Stimulated activated CD4-positive, alpha-beta T cell treated with anti-CD3 and anti-CD28 coated beads, Interleukin-1b, Interleukin-23, amount 100 ng/mL, for 4 hours (primary cell): ENCODE data around the gene RIOK3.
"Not testable (repeated sequence)": the region's sequence is repeated elsewhere in the genome, so short reads cannot be mapped to it uniquely, and the experiment has no call there.

ENCODE experiments used
- DNase-seq, 2 donors: peaks; one replicate each; pipeline ENCODE4 v3.0.0-alpha.2; 2020; ENCODE audit warnings: low read depth in 2 of 2

The RIOK3 gene

DNA sequence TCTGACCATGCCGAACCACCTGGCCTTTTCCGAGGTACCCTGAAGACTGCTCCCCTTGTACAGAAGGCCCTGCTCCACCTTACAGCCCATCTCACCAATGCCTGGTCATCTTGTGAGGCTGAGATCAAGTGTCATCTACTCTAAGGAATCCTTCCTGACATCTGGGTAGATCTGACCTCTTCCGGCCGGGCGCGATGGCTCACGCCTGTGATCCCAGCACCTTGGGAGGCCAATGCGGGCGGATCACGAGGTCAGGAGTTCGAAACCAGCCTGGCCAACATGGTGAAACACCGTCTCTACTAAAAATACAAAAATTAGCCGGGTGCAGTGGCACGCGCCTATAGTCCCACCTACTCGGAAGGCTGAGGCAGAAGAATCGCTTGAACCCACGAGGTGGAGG lies 2.1 kb upstream of the RIOK3 start:
- no peak for DNase-seq

DNA sequence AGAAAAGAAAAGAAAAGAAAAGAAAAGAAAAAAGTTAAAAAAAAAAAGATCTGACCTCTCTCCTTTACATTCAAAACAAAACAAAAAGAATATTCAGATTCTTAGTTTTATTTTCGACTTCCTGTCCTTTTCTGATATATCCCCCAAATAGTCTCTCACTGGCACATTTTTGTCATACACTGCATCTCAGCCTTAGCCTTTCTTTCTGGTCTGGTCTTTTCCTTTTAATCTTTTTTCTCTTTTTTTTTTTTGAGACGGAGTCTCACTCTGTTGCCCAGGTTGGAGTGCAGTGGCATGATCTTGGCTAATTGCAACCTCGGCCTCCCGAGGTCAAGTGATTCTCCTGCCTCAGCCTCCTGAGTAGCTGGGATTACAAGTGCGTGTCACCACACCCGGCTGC lies 1.6 kb upstream of the RIOK3 start:
- DNase-seq, result no peak

DNA sequence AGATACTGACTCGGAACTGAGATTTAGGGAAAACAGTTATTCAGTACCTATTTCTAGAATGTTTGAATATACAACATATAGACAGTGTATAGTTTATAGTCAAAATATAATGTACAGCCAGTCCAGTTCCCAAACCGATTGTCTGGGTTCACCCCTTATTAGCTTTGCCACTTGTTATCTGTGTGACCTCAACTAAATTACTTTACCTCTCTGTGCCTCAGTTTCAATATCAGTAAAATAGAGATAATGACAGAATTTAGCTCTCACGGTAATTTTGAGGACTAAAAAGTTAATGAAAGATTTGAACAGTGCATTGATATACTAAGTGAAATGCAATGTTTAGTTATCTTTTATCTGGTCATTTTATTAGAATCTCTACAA lies 750 bp upstream of the RIOK3 start:
- DNase-seq, result no peak

DNA sequence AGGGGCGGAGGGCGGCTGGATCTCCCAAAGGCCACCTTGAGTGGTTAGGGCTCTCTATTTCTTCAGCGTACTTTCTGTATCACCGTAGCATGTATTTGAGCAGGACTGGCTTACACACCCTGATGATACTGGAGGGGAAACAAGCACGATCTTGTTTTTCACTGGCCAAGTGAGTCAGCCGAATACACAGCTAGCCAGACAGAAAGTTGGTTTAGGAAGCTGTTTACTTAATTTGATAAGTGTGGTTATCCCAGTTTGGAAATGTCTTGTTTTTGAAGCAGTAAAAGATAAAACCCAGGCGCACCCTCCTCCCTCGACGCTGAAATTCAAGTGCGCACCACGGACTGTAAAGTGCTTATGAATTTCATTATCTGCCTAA lies 582 bp downstream of the RIOK3 start:
- DNase-seq, result no peak

DNA sequence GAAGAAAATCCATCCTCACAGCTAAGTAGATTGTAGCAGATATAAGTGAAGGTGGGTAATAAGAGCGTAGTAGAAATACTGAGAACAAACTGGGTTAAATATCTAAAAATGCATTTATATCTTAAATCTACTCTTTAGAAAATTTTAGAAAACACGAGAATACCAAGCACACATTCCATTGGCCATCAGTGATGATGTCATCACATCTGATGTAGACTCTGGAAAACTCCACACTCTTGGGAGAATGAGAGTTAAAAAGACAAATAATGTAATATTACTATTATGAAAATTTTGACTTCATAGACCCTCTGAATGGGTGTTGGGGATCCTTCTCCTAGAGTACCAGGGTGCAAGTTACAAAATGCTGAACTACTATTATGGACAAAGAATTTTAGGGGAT lies 3.7 kb downstream of the RIOK3 start:
- no peak for DNase-seq

DNA sequence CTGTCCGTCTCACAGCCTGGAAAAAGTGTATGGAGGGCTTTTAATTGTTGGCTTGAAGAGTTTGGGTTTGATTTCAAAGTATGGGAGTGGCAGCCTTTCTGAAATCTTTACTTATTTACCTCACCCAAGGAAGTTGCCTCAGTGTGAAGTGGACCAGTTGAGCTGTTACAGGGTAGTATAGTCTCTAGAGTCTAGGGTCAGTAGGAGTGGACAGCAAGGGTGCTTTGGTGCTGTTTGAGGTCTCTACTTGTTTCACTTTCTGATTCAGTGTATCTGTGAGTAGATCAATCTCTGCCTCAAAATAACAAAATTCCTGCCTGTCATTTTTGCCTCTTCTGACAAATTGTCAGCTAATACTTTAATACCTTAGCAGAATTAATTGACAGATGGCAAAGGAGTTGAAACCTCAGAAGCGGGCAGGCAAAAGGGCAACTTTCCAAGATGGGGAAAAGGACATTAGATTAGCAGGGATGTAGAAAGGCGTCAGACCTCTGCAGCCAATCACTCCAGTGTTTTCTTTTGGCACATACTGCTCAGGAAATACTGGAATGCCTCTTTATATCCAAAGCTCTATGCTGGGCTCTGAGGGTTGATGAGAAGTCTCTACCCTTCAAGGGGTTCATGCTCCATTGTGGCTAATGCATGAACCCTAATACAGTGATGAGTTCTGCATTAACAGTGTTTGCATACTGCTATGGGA lies 5.9 kb downstream of the RIOK3 start:
- DNase-seq, result no peak

DNA sequence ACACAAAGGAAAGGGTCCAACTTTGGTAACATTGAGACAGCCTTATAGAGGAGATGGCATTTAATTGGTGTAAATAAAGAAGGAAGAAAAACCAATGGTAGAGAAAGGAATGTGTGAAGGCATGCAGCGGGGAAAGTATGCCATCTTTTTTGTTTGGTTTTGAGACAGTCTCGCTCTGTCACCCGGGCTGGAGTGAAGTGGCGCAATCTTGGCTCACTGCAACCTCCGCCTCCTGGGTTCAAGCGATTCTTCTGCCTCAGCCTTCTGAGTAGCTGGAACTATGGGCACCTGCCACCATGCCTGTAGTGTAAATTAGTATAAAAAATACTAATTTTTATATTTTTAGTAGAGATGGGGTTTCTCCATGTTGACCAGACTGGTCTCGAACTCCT lies 6.4 kb downstream of the RIOK3 start:
- DNase-seq, result no peak

DNA sequence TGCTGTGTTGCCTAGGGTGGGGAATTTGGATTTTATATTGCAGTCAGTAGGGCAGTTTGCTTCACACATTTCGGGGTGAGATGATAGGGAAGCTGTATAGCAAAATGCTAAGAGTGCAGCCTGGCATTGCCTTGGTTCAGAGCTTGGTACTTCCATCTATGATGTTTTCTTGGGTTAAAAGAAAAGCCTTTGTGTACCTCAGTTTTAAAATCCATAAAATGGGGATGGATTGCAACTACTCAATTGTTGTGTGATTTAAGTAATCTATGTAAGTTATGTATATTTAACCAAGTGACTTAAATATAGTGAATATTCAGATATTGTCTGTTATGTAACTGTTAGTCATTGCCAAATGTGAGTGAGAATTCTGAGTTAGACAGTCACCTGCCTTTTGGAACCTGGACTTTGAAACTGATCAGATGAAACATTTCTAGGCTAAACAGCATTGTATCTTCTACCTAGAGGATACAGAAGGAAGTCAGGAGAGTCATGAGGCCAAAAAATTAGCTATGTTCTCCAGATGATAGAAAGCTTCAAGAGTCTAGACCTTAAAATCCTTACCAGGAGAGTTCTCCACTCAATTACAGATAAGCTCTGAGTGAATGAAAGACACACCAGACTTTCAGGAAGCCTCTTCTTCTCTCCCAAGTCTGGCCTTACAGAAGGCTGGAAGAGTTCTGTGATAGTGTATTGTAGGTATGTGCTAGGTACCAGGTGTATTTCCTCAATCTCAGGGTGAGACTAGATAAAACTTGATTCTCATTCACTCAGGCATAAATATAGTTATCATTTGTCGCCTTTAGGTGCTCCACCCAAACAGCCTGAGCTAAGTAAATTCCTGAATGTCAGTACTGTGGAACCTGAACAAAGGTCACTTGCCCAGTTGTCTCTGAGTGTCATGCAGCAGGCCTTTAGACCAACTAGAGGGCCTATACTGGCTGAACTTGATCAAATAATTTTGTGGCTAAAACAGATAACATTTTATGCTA lies 7.5 kb downstream of the RIOK3 start:
- DNase-seq, result no peak

DNA sequence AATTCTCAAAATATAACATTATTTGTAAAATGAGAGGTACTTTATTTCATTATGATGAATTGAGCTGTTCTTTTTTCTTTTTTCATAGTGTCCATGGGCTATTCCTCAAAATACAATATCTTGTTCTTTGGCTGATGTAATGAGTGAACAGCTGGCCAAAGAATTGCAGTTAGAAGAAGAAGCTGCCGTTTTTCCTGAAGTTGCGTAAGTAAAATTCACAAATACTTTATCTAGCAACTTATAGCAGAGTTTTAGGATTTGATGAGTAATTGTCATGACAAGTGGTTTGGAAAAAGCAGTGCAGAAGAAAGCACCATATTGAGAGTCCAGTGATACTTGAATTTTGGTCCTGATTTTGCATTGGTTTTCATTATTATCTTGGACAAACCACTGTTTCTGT lies 9.8 kb downstream of the RIOK3 start:
- DNase-seq, result no peak

DNA sequence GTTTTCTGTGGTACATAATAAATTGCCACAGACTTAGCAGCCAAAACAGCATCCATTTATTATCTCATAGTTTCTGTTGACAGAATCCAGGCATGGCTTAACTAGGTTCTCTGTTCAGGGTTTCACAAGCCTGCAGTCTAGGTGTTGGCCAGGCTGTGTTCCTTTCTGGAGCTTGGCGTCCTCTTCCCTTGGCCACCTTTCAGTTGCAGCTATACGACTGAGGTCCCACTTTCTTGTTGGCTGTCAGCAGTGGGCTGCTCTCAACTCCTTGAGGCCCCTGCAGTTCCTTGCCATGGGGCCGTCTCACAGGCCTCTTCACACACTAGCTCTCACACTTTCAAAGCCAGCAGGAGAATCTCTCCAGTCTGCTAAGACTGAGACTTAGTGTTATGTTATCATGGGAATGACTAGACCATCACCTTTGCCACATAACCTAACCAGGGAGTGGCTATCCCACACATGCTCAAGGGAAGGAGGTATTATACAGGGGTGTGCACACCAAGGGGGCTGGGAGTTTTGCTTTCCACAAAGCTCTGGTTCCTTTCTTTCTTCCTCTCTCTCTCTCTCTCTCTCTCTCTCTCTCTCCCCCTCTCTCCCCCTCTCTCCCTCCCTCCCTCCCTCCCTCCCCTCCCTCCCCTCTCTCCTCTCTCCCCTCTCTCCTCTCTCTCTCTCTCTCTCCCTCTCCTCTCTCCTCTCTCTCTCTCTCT lies 15.8 kb downstream of the RIOK3 start:
- DNase-seq, result no peak

DNA sequence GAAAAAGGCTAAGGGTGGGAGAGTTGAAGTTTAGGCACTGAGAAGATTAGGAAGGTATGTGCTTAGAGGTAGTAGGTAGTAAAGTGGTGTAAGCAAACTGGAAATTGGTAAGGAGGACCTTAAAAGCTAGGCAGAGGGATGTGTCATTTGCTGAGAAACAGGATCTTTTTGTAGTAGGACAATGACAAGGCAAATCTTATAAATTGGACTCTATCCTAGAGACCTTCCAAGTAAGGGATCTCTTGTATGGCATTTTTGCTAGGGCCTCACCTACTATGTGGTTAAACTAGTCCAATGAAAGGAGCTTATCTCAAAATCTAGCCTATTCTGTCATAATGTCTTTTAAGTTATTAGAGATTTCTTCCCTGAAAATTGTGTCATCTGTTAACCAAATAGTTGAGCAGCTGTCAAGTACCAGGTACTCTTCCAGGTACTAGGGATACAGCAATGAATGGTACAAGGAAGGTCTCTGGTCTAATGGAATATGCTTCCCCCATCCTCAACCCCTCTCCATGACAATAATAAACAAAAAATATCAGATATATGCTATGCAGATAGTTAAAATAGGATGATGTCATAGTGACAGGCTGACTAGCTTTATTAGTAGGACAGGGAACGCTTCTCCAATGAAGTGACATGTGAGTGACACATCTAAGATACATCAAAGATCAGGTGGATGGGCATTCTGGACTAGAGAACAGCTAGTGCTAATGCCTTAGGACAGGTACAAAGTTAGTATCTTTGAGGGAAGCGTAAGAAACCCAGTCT lies 17.7 kb downstream of the RIOK3 start:
- DNase-seq, result no peak

DNA sequence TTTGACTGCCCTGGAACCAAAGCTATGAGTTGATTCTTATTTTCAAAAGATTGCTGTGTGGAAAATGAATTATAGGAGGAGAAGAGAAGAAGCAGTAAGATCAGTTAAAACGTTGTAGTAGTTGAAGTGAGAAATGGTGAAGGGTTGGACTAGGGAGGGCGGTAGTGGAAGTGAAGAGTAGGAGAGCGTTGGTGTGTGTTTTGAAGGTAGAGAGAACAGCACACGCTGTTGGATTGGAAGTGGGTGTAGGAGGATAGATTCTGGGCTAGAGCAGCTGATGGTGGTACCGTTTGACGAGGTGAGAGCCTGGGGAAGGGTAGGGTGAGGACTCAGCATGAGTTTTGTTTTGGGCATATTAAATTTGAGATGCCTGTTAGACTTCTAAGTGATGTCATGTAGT lies 18.4 kb downstream of the RIOK3 start:
- DNase-seq, result no peak

DNA sequence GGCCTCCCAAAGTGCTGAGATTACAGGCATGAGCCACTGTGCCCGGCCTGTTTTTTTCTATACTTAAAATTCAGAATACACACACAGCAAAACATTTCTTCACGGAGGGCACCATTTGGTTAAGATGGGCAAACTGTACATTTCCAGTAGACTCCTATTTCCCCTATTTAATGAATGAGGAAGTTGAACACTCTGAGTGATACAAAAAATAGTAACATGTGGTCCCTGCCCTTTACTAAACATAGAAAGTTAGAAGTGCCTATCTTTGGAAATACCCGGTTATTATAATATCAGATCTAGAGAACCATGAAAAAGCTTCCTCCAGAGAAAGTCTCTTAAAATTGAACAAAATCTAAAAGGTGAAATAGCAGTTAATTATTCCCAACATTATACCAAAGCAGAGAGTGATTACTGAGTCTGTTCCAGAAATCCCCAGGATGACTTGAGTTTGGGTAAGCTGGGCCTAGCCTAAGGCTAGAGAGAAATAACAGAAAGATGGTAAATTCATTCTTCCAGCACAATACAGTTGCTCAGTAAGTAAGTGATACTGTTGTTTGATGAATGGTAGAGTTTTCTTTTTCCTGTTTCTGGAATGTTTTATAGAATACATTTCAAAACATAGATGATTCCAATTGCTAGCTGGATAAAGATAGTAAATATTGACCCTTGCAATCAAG lies 26.9 kb downstream of the RIOK3 start:
- no peak for DNase-seq

DNA sequence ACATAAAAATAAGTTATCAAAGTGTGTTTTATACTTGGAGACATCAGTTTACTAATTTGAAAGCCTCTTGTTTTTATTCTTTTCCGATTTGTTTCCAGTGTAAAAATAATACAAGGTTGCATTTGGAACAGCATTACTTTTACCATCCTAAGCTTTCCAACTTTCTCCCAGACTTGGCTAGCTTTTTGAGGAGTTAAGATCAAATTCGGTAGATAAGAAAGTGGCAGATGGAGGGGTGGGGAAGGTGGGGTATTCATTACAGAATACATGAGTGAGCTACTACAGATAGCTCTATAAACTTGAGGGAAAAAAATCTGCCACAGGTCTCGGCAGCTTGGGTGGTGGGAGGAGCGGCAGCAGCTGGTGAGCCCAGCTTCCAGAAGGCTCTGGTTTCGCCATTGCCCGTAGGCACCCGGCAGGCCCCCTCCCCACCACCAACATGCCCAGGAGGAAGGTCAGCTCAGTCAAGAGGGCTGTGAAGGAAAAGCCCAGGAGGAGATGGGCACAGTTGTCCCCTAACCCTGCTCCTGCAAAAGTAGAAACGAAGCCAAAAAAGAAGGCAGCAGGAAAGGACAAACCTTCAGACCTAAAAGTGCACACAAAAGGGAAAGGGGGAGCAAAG lies 31.6 kb downstream of the RIOK3 start:
- no peak for DNase-seq

DNA sequence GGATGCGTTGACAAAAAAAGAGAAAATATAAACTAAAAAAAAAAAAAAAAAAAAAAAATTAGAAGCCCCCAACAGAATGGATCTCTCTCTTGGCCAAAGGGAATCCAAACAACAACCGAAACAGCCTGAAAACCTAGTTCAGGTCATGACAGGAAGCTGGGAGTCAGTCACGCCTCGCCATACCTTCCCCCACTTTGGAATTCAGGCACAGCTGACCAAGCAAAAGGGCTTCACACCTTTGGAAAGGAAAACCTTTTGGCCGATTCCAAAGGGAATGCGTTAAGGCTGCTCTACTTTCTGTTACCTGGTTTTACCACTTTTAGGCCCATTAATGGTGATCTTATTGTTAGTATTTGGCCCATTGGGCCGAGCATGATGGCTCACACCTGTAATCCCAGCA lies 32.3 kb downstream of the RIOK3 start:
- no peak for DNase-seq

DNA sequence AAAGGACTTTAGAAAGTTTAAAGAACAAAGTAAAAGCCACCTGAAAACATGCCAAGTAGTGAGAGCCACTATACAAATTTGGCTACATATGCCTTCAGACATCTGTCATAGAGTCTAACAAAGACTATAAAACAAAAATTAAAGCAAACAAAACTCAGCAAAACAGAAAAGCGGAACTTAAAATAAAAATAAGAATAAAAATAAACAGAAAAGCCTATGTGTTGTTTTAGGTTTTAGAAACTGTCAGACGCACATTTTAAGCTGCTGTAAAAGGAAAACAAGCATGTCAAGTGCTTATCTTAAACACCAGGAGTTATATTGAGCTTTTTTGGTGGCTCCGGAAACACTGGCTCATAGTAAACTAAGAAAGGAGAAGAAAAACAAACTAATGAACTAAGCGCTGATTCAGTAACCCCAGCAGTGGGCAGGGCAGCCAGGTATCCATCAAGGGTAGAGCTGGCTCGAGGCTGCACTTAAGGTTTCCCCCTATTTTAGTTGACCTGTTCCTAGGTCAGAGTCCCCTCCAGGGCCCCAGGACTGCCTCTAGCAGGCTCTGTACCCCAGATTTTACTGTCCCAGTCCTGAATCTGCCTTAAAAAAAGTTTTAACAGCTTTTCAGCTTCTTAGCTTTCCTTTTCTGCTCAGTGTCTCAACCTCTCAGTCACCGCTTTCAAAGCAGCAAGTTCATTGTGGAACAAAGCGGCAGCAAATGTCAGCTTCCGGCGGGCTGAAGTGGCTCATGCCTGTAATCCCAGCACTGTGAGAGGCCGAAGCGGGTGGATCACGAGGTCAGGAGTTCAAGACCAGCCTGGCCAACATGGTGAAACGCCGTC lies 34.9 kb downstream of the RIOK3 start:
- peak; percentile 8 to 11 for DNase-seq

DNA sequence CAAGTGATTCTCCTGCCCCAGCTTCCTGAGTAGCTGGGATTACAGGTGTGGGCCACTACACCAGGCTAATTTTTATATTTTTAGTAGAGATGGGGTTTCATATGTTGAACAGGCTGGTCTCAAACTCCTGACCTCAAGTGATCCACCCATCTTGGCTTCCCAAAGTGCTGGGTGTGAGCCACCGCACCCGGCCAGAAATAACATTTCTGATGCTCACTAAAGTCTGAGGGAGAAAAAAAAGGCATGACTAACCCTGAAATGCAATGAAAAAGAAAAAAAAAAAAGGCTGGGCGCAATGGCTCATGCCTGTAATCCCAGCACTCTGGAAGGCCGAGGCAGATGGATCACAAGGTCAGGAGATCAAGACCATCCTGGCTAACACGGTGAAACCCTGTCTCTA lies 36.5 kb downstream of the RIOK3 start:
- DNase-seq, result not testable (repeated sequence)

DNA sequence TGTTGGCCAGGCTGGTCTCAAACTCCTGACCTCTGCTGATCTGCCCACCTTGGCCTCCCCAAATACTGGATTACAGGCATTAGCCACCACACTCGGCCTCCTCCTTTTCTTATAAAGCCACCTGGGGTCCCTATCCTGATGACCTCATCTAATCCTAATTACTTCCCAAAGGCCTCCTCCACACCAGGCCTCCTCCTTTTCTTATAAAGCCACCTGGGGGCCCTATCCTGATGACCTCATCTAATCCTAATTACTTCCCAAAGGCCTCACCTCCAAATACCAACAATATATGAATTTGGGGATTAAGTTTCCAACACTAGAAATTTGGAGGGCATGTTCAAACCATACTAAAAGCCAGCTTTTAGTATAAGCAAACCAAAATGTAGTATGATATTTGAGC lies 40.6 kb downstream of the RIOK3 start:
- DNase-seq, result no peak

DNA sequence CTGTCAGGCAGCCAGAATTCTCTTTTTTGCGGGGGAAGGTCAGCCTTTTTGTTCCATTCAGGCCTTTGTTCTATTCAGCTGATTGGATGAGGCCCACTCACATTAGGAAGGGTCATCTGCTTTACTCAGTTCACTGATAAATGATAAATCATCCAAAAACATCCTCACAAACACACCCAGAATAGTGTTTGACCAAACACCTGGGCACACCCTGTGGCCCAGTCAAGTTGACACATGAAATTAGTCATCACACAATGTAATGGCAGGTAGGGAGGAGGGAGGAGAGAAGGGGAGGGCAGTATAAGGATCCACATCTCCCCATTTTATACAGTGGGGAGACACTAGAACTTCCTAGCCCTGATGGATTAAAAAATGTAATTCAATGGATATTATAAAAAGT lies 41.9 kb downstream of the RIOK3 start:
- DNase-seq, result no peak
